Measurements from ENCODE around the gene TMEM63A.

Gene TMEM63A

GRCh38 chr1:225872075-225872430 lies 10.1 kb downstream of the TMEM63A start:
- no peak for DNase-seq (ENCODE audit: low read depth)
- no peak overlapping the region for H3K4me3 ChIP-seq (replicated peaks; ENCODE audit: low read depth, low read length)
- TF ChIP-seq CTCF (IDR thresholded peaks at IDR 0.05; ENCODE audit: low read length, missing control alignments), result no peak

GRCh38 chr1:225871359-225872074 lies 10.7 kb downstream of the TMEM63A start:
- DNase-seq (ENCODE audit: low read depth), result no peak
- no peak overlapping the region for H3K4me3 ChIP-seq (replicated peaks; ENCODE audit: low read depth, low read length)
- no peak for TF ChIP-seq CTCF (IDR thresholded peaks at IDR 0.05; ENCODE audit: low read length, missing control alignments)

DNA sequence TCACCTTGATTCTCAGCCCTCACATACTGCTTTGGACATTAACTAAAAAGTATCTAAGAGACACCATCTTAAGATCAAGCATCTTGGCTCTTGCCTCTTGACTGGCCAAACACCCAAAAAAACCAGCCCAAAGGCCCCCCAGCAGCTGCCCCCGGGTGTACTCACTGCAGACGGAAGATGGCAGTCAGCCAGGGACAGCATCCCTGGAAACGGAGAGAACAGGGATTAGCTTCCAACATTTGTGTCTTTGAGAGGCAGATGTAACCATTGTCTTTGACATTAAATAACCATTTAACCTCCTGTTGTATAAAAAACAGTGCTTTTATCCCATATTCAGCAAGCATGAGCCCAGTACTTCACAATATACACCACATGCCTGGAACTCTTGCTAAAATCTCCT lies 11.3 kb downstream of the TMEM63A start:
- no peak for DNase-seq (ENCODE audit: low read depth)
- no peak overlapping the region for H3K4me3 ChIP-seq (replicated peaks; ENCODE audit: low read depth, low read length)
- TF ChIP-seq CTCF (IDR thresholded peaks at IDR 0.05; ENCODE audit: low read length, missing control alignments), result no peak

DNA sequence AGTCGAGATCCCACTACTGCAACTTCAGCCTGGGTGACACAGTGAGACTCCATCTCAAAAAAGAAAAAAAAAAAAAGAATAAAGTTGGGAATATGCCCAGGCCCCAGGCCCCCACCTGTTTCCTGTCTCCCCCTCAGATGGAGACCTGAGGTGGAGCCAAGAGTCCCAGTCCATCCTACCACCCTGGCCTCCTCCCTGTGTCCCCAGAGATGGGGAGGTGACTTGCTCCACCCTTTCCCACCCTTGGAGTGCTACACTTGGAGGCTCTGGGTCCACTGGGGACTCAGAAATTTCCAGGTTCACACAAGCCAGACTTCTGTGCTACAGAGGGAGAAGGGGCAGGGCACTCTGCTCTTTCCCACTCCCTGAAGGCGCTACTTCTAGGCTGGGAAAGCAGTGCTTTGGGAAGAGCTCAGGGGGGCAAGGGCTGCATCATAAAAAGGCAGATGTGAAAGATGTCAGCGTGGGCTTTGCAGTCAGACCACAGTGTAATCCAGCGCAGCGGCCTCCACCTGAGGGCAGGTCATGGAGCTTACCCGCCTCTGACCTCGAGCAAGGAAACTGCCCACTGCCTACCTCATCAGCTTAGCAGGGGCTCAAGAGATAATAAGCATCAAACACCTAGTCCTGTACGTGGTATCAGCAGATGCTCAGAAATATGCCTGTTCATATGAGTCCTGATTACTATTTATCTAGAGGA lies 13.4 kb downstream of the TMEM63A start:
- no peak for TF ChIP-seq CTCF (IDR thresholded peaks at IDR 0.05; ENCODE audit: low read length, missing control alignments)
- H3K4me3 ChIP-seq (replicated peaks; ENCODE audit: low read depth, low read length), result no peak overlapping the region
- DNase-seq (ENCODE audit: low read depth), result no peak

- no peak overlapping the region for H3K4me3 ChIP-seq (replicated peaks; ENCODE audit: low read depth, low read length)
- no peak for TF ChIP-seq CTCF (IDR thresholded peaks at IDR 0.05; ENCODE audit: low read length, missing control alignments)
- DNase-seq (ENCODE audit: low read depth), result no peak
Measured at GRCh38 chr1:225866981-225867380, 15.2 kb downstream of the TMEM63A start.

DNA sequence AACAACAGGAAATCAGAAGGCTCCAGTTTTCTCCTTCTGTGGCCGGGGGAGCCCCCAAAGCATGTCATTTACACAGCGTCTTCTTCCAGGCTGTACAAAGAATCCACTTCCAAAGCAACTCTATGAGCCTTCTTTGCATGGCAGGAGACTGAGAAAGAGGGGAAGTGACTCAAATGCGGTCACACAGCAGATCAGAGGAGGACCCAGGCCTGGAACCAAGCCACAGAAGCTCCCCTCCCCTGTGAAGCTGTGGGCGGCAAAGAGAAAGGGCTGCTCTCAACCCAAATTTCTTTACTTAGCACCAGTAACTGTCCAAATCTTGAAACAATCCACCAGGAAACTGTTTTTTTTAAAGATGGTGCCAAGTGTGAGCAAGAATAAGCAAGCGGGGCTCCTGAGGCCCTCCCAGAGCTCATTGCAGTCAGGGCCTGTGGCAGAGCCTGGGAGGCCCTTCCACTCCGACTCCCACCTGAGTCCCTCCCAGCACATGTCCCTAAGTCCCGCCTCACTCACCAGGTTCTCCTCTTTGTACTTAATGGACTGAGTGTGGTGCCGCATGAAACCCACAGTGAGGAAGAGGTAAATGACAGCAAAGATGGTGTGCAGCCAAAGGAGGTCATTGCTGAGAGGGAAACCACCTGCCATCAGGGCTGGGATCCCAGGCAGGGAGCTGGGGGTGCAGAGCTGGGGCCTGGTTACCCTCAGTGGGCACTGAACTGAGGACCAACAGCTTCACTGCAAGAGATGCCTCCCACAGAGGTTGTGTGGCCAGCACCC lies 15.9 kb downstream of the TMEM63A start:
- DNase-seq (ENCODE audit: low read depth), result peak; percentile 87
- no peak for TF ChIP-seq CTCF (IDR thresholded peaks at IDR 0.05; ENCODE audit: low read length, missing control alignments)
- H3K4me3 ChIP-seq (replicated peaks; ENCODE audit: low read depth, low read length), result no peak overlapping the region

All from fibroblast of pulmonary artery (primary cell).